HG02642 (cell line): ENCODE data around the gene NRIP3.
A peak's percentile ranks its signal among the peaks of the same experiment; 100 is the strongest.
"Not testable (repeated sequence)": the region's sequence is repeated elsewhere in the genome, so short reads cannot be mapped to it uniquely, and the experiment has no call there.

Experiments
- ATAC-seq: cut with Tn5 transposase; IDR thresholded peaks from one replicate; pipeline ENCODE4 v1.9.1; 2021; ENCODE audit warnings: mild to moderate bottlenecking; ENCODE audit not compliant: unreplicated experiment, poor library complexity

The NRIP3 gene

DNA sequence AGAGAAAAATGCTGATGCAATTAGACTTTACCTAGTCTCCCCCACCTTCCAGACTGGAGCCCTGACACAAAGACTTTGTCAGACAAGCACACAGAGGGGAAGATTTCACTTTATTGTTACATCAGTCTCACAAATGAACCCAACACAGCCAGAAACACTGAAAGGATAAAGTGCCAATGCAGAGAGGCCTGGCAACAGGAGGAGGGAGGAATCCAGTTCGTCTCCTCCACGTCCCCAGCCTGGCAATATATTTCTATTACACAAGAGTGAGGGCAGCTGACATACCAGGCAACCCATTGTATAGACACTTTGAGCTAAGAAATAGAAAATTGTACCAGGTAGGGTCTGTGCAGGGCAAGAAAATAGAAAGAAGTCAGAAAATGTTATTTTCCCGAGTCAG is 23.3 kb downstream of the NRIP3 start:
- ATAC-seq = no peak

DNA sequence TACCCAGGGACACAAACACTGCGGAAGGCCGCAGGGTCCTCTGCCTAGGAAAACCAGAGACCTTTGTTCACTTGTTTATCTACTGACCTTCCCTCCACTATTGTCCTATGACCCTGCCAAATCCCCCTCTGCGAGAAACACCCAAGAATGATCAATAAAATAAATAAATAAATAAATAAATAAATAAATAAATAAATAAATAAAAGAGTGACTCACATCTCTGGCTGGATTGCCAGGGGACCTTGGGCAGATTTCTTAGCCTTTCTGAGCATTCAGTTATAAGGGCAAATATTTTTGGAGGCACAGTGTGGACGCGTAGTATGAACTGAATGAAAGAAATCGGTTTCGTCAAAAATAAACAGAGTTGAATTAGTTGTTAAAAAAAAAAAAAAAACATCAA is 24.4 kb downstream of the NRIP3 start:
- ATAC-seq = not testable (repeated sequence)

DNA sequence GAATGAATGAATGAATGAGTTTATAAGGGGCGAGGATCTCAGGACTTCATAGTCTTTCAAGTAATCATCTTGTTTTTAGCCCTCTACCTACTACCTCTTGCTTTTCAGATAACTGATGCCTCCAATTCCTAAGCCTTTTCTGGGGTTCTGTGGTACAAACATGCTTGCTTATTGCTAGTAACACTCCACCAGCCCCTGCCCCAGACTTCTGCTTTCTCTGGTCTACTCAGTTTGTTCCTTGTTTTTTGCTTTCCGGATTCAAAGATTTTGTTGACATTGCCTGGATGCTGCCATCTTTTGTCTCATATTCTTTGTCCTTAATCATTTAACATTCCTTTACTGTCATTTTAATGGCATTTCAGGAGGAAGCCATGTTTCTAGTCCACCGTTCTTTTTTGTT is 30.7 kb downstream of the NRIP3 start:
- ATAC-seq = no peak

DNA sequence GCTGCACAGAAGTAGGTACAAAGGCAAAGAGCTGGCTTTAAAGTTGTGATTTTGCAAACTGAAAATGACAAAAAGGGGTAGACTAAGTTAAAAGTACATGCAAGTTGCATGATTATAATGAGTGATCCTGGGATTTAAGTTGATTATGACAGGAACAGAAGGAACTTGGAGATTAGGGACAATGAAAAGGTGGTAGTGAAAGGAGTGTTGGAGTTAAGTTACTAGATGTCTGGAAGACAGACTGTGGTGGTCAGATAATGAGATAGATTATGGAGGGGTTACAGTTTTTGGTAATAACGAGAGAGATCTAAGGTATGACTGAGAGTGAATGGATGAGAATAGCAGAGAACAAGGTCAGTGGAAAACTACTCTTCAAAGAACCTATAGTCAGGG is 31.9 kb downstream of the NRIP3 start:
- no peak for ATAC-seq

DNA sequence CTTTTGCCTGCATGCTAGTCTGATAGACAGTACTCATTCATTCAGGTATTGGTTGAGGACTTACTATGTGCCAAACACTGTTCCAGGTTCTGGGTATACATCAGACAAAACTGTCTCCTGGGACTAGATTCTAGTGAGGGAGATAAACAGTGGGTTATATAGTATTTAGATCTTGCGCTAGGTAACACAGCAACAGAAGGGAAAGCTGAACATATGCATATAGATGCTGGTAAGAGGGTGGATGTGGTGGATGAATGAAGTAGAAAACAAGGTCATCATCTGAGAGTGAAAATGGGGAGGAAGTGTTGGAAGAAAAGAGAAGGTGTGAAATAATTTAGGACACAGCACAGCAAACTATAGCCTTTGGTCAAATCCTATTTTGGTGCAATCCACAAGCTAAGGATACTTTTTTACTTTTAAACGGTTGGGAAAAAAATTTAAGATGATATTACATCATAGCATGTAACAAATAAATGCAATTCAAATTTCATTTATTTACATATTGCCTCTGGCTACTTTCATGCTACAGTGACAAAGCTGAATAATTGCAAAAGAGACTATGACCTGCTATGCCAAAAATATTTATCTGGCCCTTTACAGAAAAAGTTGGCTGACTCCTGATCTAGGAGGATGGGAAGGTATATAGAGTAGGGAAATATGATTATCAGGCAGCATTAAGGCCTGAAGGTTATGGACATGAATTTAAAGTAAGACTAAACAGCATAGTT is 32.4 kb downstream of the NRIP3 start:
- ATAC-seq = no peak

DNA sequence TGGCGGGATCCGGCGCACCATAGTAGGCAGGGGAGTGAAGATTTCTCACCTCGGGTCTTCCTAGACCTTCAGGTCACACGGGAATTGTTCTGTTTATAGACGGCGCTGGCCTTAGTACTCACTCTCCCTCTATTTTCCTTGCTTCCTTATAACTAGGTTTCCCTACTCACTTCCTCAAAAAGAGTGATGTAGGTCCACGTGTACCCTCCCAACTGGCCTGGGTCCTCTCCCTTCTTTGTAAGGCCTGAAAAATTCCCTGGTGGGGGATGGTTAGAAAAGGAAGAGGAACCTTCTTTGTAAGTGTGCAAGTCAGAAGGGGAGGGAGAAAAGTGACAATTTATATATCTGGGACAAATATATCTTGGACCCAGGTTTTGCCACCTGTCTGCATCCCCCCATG is 36.6 kb downstream of the NRIP3 start:
- no peak for ATAC-seq

DNA sequence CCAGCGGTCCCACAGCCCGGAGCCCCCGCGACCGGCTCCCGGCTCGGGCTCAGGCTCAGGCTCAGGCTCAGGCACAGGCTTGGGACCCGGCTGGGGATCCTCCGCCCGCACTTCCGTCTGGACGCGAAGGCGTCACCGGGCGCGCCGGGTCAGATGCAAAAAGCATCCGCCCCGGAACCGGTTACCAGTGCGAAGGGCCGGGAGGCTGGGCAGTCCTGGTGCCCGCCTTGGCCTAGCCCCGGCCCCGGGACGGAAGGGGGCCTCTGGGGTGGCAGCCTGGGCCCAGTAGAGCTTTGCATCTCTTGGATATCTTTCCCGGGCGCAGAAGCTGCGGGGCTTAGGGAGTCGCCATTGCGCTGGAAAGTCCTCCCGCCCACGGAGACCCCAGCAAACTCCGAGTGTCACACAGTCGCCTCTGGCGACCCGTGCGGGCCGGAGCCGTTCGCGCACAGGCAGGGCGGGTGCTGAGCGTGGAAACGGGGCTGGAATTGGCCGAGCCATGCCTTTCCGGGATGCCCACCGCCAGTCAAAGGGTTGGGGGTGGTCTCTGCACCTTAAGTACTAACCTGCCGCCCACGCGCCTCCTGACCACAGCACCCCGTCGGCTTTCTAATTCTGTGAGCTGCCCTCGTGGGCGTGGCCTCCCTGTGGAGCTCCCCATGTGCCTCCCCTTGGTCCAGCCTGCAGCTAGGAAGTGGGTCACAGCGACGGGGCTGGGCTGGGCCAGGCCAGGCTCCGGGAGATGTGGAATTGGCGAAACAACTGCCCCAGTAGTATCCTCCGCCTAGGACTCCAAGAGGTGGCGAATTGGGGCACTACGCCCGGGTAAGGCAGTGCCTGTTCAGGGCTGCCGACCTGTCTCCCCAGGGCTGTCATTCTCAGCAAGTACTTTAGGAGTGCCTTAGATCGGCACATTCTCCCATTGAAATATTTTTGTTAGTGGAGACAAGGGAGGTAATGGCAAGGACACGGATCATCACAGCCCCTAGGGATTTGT is 39.2 kb downstream of the NRIP3 start, which contains the start of gene TMEM9B:
Gene TMEM9B, minus strand, starts transcription at position 119 of the 997 bp plus-strand sequence. CDS start 129 bp downstream, outside the sequence.
- ATAC-seq = peak; percentile 81

DNA sequence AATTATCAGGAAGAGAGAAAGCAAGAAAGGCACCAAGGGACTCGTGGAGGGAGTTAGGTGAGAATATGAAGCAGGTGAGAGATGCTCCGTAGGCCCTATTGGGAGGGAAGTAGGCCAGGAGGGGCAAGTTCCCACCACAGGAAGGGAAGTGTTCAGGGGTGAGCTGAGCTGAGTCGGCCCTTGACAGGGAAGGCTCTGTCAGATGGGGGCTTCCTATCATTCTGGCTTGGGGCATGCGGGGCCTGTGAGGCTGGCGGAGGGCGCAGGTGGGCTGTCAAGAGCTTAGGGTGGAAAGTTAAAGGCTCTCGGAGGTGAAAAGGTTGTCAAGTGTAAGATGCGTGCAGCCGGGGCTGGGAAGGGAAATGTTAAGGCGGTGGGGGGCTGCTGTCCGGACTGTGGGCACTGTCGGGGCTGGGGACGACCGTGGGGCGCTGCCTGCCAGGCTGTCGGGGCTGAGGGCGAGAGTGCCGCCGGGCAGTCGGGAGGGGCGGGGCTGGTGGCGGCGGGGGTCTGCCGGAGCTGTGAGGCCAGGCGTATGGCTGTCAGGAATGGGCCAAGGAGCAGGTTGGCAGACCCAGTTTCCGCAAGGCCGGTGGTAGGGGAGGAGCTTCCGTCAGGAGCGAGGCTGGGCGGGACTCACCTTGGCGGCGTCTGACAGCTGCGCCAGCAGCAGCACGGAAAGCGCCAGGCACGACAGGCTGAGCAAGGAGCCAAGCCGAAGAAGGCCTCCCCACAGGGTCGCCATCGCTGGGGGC is 40.1 kb downstream of the NRIP3 start:
- peak; percentile 71 for ATAC-seq

DNA sequence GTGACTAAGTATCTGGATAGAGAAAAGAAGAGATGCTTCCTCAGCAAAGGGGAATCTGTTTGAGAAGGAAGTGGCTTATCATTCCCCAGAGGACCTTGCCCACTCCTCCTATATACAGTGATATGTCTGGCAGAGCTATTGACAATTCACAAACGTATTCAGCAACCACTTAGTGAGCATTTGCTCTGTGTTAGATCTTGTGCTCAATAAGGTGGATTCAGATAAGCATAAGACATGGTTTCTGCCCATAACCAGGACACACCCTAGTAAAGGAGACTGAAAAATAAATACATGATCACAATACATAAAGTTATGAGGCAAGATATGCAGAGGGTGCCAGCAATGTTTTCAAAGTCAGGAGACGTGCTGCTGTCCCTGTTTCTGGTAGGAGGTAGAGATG is 41.0 kb downstream of the NRIP3 start:
- no peak for ATAC-seq

DNA sequence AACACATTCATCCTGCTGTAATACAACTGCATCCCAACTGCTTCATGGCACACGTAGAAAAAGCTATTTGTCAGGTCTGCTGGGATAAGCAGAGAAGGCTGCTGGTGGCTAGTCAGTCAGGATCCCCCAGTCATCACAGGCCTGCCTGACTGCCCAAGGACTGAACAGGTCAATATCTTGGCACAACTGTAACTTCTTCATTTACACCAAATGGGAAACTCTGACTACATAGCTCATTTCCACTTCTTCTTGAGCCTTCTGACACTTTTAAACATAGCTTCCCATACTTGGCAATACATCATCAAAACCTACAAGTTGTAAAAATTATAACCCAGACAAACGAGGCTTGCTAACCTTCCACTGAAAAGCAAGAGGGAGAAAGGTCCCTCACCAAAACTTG is 42.4 kb downstream of the NRIP3 start:
- no peak for ATAC-seq

DNA sequence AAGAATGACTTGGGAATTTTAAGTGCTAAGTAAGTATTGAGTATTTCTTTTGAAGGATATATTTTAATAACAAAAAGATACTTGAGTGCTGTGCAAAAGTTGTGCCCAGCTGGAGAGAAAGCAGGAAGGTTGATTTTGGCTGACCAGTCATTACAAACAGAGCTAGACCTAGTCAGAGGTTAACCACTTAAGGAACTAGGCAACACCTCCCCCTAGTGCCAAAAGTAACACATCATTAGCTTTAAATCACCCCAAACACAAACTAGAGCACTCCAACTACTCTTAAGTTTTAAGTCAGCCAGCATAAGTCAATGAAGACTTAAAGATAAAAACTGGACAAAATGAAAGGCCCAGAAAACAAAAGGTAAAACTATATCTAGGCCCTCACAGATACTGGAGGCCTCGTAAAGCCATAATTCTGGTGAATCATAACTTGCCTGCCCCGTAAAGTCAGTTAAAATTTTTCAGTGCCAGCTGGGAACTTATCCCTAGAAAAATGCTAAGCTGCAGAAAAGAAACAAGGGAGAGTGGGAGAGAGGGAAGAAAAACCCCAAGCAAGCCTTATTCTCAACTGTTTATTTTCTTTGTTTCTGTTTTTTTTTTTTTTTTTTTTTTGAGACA is 44.1 kb downstream of the NRIP3 start:
- ATAC-seq = peak; percentile 35

DNA sequence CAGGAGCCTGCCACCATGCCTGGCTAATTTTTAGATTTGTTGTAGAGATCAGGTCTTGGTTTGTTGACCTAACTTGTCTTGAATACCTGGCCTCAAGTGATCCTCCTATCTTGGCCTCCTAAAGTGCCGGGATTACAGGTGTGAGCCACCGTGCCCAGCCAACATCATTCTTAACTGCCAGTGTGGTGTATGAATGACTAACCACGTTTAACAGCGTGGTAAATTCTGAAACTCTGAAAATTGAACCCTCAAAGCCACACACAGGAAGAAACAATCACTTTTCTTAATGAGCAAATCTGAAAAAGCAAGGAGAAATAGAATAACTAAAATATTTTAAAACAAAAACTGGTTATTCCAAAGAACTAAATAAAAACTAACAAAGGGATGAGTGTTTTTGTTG is 46.9 kb downstream of the NRIP3 start:
- ATAC-seq = no peak

DNA sequence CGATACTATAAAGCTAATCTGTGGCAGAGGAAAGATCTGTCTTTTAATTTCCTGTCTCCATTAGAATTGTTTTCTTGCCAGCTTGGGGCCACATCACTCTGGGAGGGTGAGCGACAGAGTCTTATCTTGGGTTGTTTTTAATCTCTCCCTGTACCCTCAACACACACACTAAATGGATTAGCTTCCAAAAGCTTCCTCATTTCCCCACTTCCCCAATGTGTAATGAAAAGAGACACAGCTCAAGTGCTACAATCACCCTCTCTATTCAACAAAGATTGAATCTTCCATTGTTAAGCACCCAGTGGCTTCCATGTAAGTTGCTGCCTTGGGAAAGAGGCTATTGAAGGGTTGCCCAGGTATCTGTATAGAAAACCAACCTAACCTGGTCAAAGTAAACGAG is 54.9 kb downstream of the NRIP3 start:
- ATAC-seq = no peak

DNA sequence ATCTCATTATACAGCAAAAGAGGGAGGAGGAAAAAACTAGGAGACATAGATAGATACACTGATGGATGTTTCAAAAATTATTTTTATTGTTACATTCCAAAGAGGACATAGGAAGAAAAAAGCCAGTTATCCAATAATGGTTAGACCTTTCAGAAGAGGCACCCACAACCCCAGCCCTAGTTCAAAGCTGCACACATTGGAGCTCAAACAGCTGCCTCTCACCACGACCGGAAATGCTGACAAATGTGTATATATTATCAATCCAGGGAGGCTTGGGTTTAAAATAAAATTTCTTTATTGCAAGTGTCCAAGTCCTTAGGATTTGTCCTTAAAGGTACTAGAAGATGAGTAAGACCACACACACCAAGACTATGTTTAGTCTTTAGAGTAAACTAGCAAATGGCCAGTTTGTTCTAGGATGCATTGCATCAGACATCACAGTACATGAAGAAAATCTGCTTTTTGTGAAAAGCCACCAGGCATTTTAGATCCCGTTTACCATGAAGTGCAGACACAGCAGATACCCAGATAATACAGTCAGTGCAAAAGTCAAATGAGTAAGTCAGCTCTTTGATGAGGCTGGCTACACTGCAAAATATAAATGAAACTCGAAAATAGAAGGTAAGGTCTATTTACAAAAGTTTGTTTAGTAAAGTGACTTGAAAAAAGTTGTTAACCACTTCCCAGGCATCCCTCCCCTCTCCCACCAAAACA is 56.4 kb downstream of the NRIP3 start:
- ATAC-seq = no peak

DNA sequence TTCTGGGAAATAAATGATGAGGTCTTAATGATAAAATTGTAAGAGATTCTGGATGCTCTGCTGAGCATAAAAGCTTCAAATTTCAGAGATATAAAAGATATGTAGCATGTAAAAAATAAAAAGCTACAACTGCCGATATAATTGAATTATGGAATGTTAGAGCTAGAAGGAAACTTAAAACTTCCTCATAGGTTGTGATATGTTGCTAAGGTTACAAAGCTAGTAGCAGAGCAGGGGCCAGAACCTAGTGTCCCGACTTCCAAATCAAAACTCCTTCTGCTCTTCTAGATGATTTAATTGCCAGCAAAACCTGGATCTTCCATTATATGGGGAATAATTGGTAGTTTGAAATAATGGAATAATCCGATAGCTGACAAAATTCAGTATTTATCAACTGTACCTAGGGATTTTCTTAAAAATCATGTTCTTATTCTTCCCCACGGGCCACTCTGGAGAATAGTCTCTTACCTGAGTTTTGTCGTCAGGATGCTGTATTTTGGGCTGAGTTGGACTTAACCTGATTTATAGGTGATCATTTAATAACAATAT is 61.2 kb downstream of the NRIP3 start, which contains the start of gene ASCL3:
Gene ASCL3, minus strand, starts transcription at position 499 of the 549 bp plus-strand sequence. CDS start 4,855 bp downstream, outside the sequence.
- ATAC-seq = no peak

DNA sequence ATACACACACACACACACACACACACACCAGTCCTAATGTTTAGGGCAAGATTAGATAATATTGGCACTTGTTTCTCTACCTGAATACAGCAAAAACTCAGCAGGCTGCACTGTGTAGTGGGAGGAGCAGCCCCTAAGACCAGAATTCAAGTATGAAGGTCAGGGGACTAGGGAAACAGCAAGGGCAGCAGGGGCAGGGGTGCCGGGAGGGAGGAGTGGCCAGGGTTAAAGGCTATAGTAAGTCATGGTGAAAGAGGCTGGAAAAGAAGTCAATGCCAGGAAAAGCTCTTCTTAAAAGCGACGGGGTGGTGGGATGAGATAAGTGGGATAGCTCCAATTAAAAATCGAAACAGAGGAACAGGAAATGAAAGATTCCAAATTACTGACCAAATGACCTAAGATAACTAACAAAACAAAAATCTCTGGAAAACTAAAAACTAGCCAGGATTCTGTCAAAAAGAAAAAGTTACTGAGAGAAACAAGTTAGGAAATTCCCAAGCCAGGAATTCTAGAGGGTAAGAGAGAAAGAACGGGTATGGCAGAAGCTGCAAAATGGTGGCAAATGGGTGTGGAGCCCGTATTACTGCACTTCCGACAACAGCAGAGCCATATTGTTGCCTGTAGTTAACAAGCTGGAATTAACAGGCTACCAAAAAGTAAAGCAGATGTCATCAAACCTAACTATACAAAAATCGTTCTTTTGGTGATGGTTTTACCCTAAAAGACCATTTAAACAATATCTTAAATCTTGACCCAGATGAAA is 62.3 kb downstream of the NRIP3 start:
- ATAC-seq = no peak

DNA sequence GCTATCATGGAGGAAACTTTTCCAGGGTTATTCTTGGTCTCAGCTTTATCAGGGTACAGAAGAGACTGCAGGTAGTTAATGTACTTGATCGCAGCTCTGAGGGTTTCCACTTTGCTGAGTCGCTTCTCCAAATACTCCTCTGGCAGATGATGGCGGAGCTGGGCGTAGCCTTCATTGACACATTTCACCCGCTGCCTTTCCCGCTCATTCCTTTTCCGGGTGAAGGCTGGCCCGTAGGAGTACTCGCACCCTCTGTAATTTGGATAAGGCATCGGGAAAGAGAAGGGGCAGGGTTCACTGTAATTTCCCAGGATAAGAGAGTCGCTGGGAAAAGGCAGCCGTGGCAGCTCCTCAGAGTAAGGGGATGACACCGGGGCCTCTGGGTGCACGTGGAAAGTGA is 66.1 kb downstream of the NRIP3 start:
- ATAC-seq = no peak

DNA sequence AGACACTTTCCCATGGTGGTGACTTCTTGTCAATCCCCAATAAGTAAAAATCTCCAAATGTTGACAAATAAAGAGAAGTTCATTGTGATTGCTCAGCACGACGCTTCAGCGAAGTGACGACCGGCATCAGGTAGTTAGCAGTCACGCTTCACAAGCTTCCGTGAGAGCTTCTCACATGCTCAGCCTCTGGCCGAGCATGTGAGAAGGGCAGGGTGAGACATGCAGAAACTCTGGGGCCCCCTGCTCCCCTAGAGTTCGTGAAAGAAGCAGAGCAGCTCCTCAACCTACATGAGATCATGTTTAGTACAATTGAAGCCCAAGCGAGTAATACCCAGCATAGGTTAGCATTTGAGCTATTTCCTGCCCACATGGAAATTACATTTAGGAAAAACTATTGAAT is 66.6 kb downstream of the NRIP3 start:
- no peak for ATAC-seq
